SK-N-SH (cell line): ENCODE data around the gene SCRN2.

Experiments
- CTCF ChIP-seq: fragments of 200-600 bp; sonication (generic); IDR thresholded peaks from 2 replicates; pipeline ENCODE4 v1.6.1; 2017; ENCODE audit warnings: antibody characterized with exemption, mild to moderate bottlenecking, moderate library complexity
- EZH2phosphoT487 ChIP-seq: fragments of 200-600 bp; sonication (generic); IDR thresholded peaks from 2 replicates; pipeline ENCODE4 v1.6.1; 2017; ENCODE audit warnings: low read depth, mixed run types, mild to moderate bottlenecking, antibody characterized with exemption, moderate library complexity, borderline replicate concordance
- REST ChIP-seq: IDR thresholded peaks from 2 replicates; pipeline ENCODE4 v1.6.1; 2012; ENCODE audit warnings: mild to moderate bottlenecking, low read depth, low read length, moderate library complexity

- TF ChIP-seq CTCF = no peak
- TF ChIP-seq REST = no peak
- TF ChIP-seq EZH2phosphoT487 = no peak
Observed at GRCh38 chr17:47840001-47840741, 902 bp downstream of the SCRN2 start.
